ENCODE results near the gene PPARA.

DNA sequence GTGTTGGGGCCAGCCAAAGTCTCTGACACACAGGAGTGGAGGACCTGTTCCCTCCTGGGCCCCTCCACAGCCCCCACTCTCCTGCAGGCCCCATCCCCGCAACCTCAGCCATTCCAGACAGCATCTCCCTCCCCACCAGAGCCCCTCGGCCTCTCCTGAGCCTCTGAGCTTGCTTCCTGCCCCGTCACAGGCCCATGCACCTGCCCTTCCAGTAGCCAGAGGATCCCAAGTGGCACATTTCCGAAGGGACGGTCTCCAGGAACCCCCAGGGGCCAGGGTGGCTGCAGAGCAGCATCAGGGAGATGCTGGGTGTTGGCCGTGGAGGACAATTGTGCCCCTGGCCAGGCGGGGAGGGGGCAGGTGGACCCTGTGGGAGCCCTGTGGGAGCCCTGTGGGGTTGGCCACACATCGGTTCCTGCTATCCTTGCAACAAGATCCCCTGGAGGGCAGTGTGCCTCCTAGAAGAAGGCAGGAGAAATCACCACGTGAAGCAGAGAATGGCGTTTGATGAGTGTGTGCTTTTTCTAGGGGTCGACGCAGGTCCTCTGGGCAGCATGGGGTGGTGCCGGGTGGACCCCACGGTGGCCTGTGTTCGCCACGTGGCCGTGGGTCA, 45.3 kb upstream of the PPARA start:
- no peak for TF ChIP-seq POLR2A (IDR thresholded peaks at IDR 0.05; ENCODE audit: low read depth, low read length)
- no peak for TF ChIP-seq POLR2AphosphoS5 (IDR thresholded peaks at IDR 0.05; ENCODE audit: low read depth, low read length)

Measured in GM12892 (cell line).